Peyer's patch (tissue), 4 donors: ENCODE data around the gene IPO11. TPM values are rescaled to one million over a fixed set of nuclear protein-coding genes. Genes with fewer than 3 reads are reported as not detected.

ENCODE experiments used
- DNase-seq, 3 donors: peaks; one replicate each; pipeline ENCODE4 v3.0.0-alpha.2; 2017 to 2019
- H3K27ac ChIP-seq, 4 donors: fragments of 200-600 bp; sonication (generic); one replicate each; pipeline ENCODE4 v1.5.1; 2016 to 2019
- H3K27me3 ChIP-seq, 2 donors: fragments of 200-600 bp; sonication (generic); one replicate each; pipeline ENCODE4 v1.5.1; 2019
- H3K36me3 ChIP-seq, 3 donors: fragments of 200-600 bp; sonication (generic); one replicate each; pipeline ENCODE4 v1.5.1; 2016 to 2019
- H3K4me1 ChIP-seq, 4 donors: fragments of 200-600 bp; sonication (generic); one replicate each; pipeline ENCODE4 v1.5.1; 2016 to 2019
- H3K4me3 ChIP-seq, 4 donors: fragments of 200-600 bp; sonication (generic); 1 replicate in 3 of 4; 2 replicates in 1 of 4; pipeline ENCODE4 v1.5.1; 2016 to 2019; ENCODE audit warnings: mild to moderate bottlenecking in 1 of 4
- H3K9me3 ChIP-seq, 4 donors: fragments of 200-600 bp; sonication (generic); one replicate each; pipeline ENCODE4 v1.5.1; 2016 to 2019; ENCODE audit warnings: mild to moderate bottlenecking in 1 of 4
- CTCF ChIP-seq, 6 experiments: fragments of 450-650 bp in 4 of 6; fragments of 200-600 bp in 2 of 6; sonication (generic) in 1 of 6; IDR thresholded peaks; one replicate each; pipeline ENCODE4 v1.5.1; 2017 to 2019; ENCODE audit warnings: antibody characterized with exemption in 6 of 6, mild to moderate bottlenecking in 3 of 6, moderate library complexity in 1 of 6
- POLR2A ChIP-seq, 2 donors: fragments of 450-650 bp; IDR thresholded peaks; one replicate each; pipeline ENCODE4 v1.5.1; 2017; ENCODE audit warnings: antibody characterized with exemption in 2 of 2, mild to moderate bottlenecking in 2 of 2, moderate library complexity in 2 of 2
- total RNA-seq, 4 donors: library from RNA; depleted of rRNA; stranded (reverse); fragments of >200 nt; gene quantifications; one replicate each; pipeline ENCODE4 v1.1.0, GENCODE V29; 2016

The IPO11 gene
- total RNA-seq, 4 donors from 2014 or later: 5.6 to 27.2 (median 13.1) TPM

- Histone ChIP-seq H3K4me3 (no peak overlapping the region), H3K36me3 (peaks cover 0 to 13% (median 0%) of the 10 kb centered on the region in 3 donors), H3K4me1 (no peaks in the 10 kb centered on the region), H3K9me3 (no peaks in the 10 kb centered on the region), H3K27me3 (no peaks in the 10 kb centered on the region), H3K27ac (no peak overlapping the region)
- DNase-seq: no peak
- TF ChIP-seq CTCF (IDR thresholded peaks at IDR 0.05) (no peak), POLR2A (IDR thresholded peaks at IDR 0.05) (no peak)
Measured at GRCh38 chr5:62448528-62448927, 36.0 kb downstream of the IPO11 start.

GRCh38 chr5:62450259-62450658 lies 37.7 kb downstream of the IPO11 start:
- H3K27ac ChIP-seq: no peak overlapping the region
- peaks cover 0 to 13% (median 0%) of the 10 kb centered on the region in 3 donors for H3K36me3 ChIP-seq

GRCh38 chr5:62457071-62457470 lies 44.5 kb downstream of the IPO11 start:
- no peak for DNase-seq
- H3K4me3 ChIP-seq: no peak overlapping the region
- H3K27me3 ChIP-seq: no peaks in the 10 kb centered on the region
- no peak overlapping the region for H3K27ac ChIP-seq
- H3K4me1 ChIP-seq: no peaks in the 10 kb centered on the region
- no peak for TF ChIP-seq CTCF (IDR thresholded peaks at IDR 0.05)
- TF ChIP-seq POLR2A (IDR thresholded peaks at IDR 0.05): no peak
- H3K9me3 ChIP-seq: no peaks in the 10 kb centered on the region
- H3K36me3 ChIP-seq: peaks cover 0 to under 1% (median 0%) of the 10 kb centered on the region in 3 donors

More at GRCh38 chr5:62450259-62450658, 37.7 kb downstream of the IPO11 start:
- no peak for DNase-seq
- Histone ChIP-seq H3K9me3 (no peaks in the 10 kb centered on the region), H3K4me3 (no peak overlapping the region), H3K4me1 (no peaks in the 10 kb centered on the region), H3K27me3 (no peaks in the 10 kb centered on the region)
- TF ChIP-seq CTCF (IDR thresholded peaks at IDR 0.05): no peak
- no peak for TF ChIP-seq POLR2A (IDR thresholded peaks at IDR 0.05)

- Histone ChIP-seq H3K36me3 (no peaks in the 10 kb centered on the region), H3K27ac (no peak overlapping the region), H3K4me3 (no peak overlapping the region), H3K9me3 (no peaks in the 10 kb centered on the region), H3K4me1 (no peaks in the 10 kb centered on the region), H3K27me3 (no peaks in the 10 kb centered on the region)
- TF ChIP-seq CTCF (IDR thresholded peaks at IDR 0.05): peak in 5 of 6 experiments; percentile 50 to 69 (median 67)
- TF ChIP-seq POLR2A (IDR thresholded peaks at IDR 0.05): no peak
- DNase-seq: no peak
Measured at GRCh38 chr5:62460578-62460983, 48.0 kb downstream of the IPO11 start.

GRCh38 chr5:62461561-62461960 lies 49.0 kb downstream of the IPO11 start:
- H3K27me3 ChIP-seq: no peaks in the 10 kb centered on the region
- no peak for DNase-seq
- no peaks in the 10 kb centered on the region for H3K9me3 ChIP-seq
- H3K4me3 ChIP-seq: no peak overlapping the region
- no peak for TF ChIP-seq POLR2A (IDR thresholded peaks at IDR 0.05)
- TF ChIP-seq CTCF (IDR thresholded peaks at IDR 0.05): no peak
- no peak overlapping the region for H3K27ac ChIP-seq
- no peaks in the 10 kb centered on the region for H3K4me1 ChIP-seq
- no peaks in the 10 kb centered on the region for H3K36me3 ChIP-seq
